Calu3 (cell line): ENCODE data around the gene BPI. TPM values are rescaled to one million over a fixed set of nuclear protein-coding genes. Genes with fewer than 3 reads are reported as not detected.

ENCODE experiments used
- BruUV-seq: library from RNA; stranded (reverse); fragments of 400-500 nt; replicated peaks from 2 replicates; lab custom pipeline; 2021; lab: Mats Ljungman, UMichigan
- CTCF ChIA-PET: fragments of 300-600 bp; sonication (Branson Sonifier 250); formaldehyde crosslinking; loops from one replicate; lab custom pipeline; 2022; ENCODE audit warnings: antibody characterized with exemption; lab: Charles Lee
- DNase-seq: peaks from one replicate; pipeline ENCODE4 v3.0.0; 2022
- H3K27ac Mint-ChIP-seq: one replicate; pipeline ENCODE4 v1.8.0; 2022; ENCODE audit warnings: mixed read lengths; ENCODE audit not compliant: unreplicated experiment
- H3K27me3 Mint-ChIP-seq: one replicate; pipeline ENCODE4 v1.8.0; 2022; ENCODE audit warnings: mixed read lengths; ENCODE audit not compliant: unreplicated experiment
- H3K36me3 Mint-ChIP-seq: one replicate; pipeline ENCODE4 v1.8.0; 2022; ENCODE audit warnings: mild to moderate bottlenecking, moderate library complexity, mixed read lengths; ENCODE audit not compliant: insufficient read depth, unreplicated experiment
- H3K4me1 Mint-ChIP-seq: one replicate; pipeline ENCODE4 v1.8.0; 2022; ENCODE audit warnings: mild to moderate bottlenecking, low read depth, mixed read lengths; ENCODE audit not compliant: unreplicated experiment
- H3K4me3 Mint-ChIP-seq: one replicate; pipeline ENCODE4 v1.8.0; 2022; ENCODE audit warnings: mild to moderate bottlenecking, low read depth, moderate library complexity, mixed read lengths; ENCODE audit not compliant: unreplicated experiment
- H3K9me3 Mint-ChIP-seq: one replicate; pipeline ENCODE4 v1.8.0; 2022; ENCODE audit warnings: low read depth, mixed read lengths; ENCODE audit not compliant: unreplicated experiment
- intact Hi-C: fragments of 100-400 bp; cut with micrococcal nuclease; formaldehyde crosslinking; loops from one replicate; pipeline ENCODE4 v1.10.0; 2022; ENCODE audit not compliant: unreplicated experiment
- total RNA-seq: library from RNA; stranded (reverse); gene quantifications from 2 replicates; pipeline ENCODE4 v1.2.3, GENCODE V29; 2022
- TF ChIP-seq, protein P1 (sequence below): fragments of 200-600 bp; IDR thresholded peaks from one replicate; pipeline ENCODE4 v1.8.0; 2022; ENCODE audit warnings: antibody characterized with exemption; ENCODE audit not compliant: unreplicated experiment

The BPI gene
- total RNA-seq, 1 experiment from 2014 or later: not detected

DNA sequence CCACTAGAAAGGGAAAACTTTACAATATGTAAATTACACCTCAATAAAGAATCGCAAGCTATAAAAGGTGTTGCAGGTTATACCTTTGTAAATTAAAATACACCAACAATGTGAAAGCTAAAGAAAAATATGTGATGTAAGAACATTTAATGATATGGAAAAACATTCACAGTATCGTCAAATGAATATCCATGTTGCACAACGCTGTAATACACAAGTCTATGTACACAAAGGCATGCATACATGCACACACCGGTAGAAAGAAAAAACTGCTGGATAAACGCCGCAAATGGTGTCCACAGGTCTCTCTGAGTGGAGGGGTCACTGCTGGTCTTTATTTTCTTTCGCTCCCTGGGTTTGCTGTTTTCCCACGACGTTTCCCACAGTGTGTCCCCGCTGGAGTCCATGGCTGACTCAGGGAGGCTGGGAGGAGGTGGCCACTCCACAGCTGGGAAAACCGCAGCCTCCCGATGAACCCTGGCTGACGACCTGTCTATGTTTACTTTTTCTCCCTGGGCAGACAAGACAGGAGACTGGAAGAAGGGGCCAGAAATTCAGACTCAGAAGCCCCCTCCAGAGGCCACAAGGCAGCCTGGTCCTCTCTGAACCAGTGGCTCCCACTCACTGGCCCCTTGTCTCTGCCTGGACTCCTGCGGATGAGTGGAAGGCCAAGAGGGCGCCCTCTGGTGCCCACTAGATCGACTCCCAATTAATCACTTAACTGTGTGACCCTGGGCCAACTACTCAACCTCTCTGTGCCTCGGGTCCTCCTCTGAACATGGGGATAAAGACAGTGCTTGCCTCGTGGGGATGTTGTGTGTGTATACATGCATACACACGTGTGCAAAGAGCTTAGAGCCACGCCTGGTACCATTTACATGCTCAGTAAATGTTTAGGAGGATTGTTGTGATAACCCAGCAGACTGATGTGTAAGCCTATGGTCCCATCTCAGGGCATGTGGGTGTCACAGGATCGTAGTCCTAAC, 12.8 kb upstream of the BPI start:
- CTCF ChIA-PET: interaction anchor here (0.6 to 1.3 kb wide), 8 partner anchors 15 to 333 kb away, joined by 3 to 9 read pairs (median 3); no protein-coding TSS in a partner anchor
- intact Hi-C loops: no loop called here
- no peak overlapping the region for H3K27ac Mint-ChIP-seq
- no peaks in the 10 kb centered on the region for H3K36me3 Mint-ChIP-seq
- peaks cover 50% of the 10 kb centered on the region for H3K4me1 Mint-ChIP-seq
- peak overlapping the region; percentile 43 for H3K4me3 Mint-ChIP-seq
- H3K9me3 Mint-ChIP-seq: no peaks in the 10 kb centered on the region
- BruUV-seq: no TSS peak
- H3K27me3 Mint-ChIP-seq: no peaks in the 10 kb centered on the region
- TF ChIP-seq, protein P1, sequence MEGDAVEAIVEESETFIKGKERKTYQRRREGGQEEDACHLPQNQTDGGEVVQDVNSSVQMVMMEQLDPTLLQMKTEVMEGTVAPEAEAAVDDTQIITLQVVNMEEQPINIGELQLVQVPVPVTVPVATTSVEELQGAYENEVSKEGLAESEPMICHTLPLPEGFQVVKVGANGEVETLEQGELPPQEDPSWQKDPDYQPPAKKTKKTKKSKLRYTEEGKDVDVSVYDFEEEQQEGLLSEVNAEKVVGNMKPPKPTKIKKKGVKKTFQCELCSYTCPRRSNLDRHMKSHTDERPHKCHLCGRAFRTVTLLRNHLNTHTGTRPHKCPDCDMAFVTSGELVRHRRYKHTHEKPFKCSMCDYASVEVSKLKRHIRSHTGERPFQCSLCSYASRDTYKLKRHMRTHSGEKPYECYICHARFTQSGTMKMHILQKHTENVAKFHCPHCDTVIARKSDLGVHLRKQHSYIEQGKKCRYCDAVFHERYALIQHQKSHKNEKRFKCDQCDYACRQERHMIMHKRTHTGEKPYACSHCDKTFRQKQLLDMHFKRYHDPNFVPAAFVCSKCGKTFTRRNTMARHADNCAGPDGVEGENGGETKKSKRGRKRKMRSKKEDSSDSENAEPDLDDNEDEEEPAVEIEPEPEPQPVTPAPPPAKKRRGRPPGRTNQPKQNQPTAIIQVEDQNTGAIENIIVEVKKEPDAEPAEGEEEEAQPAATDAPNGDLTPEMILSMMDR: peak; percentile 57
- peak; percentile 59 for DNase-seq

DNA sequence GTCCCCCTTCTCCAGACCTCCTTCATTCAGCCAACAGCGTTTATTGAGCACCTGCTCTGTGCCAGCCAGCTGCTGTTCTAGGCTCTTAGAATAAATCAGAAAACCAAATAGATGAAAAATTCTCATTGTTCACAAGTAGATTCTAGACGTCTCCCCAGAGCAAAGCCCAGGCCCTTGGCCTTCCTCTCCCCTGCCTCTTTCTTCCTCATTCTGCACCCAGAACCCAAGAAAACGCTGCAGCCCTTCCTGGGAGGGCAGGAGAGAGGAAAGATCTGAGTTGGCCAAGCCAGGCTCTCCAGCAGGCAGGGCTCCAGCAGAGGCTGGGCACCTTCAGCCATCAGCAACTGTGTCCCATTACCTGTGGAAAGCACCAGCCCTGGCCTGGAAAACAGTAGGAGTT, 12.0 kb upstream of the BPI start:
- DNase-seq: no peak
- H3K4me3 Mint-ChIP-seq: no peak overlapping the region
- no TSS peak for BruUV-seq
- TF ChIP-seq, protein P1: peak; percentile 8
- H3K36me3 Mint-ChIP-seq: no peaks in the 10 kb centered on the region
- H3K27me3 Mint-ChIP-seq: no peaks in the 10 kb centered on the region
- CTCF ChIA-PET: interaction anchor here (0.7 kb wide), 1 partner anchor 106 kb away, joined by 3 read pairs; no protein-coding TSS in a partner anchor
- H3K27ac Mint-ChIP-seq: no peak overlapping the region
- no peaks in the 10 kb centered on the region for H3K9me3 Mint-ChIP-seq
- intact Hi-C loops: no loop called here
- H3K4me1 Mint-ChIP-seq: peaks cover 41% of the 10 kb centered on the region

DNA sequence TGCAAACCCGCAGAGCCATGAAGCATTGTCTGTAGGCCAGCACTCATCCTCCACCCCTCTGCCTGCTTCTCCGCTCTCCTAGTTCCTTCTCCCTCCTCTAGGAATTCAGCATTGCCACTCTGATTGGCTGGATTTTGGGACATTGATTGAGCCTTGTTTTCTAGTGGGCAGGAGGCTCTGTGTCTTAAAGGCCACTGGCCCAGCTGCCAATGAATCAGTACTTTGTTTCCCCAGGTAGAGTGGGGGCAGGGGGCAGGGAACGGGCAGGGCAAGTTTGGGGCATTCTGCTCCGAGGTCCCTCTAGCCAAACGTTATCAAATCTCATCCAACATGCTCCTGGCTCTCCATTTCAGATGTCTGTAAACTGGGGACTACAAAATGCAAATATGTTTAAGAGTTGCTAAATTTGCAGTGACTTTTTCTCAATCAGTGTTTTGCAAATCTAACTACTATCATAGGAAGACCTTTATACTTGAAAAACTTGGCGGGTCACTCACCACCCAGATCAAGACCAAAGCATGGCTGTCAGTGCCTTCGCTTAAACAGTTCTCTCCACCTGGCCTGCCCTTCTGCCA, 10.4 kb upstream of the BPI start:
- no peaks in the 10 kb centered on the region for H3K27me3 Mint-ChIP-seq
- TF ChIP-seq, protein P1: no peak
- no peak overlapping the region for H3K4me3 Mint-ChIP-seq
- peak; percentile 68 for DNase-seq
- no TSS peak for BruUV-seq
- H3K4me1 Mint-ChIP-seq: peaks cover 30% of the 10 kb centered on the region
- H3K36me3 Mint-ChIP-seq: no peaks in the 10 kb centered on the region
- CTCF ChIA-PET: no interaction called here
- no peaks in the 10 kb centered on the region for H3K9me3 Mint-ChIP-seq
- H3K27ac Mint-ChIP-seq: no peak overlapping the region
- intact Hi-C loops: no loop called here

DNA sequence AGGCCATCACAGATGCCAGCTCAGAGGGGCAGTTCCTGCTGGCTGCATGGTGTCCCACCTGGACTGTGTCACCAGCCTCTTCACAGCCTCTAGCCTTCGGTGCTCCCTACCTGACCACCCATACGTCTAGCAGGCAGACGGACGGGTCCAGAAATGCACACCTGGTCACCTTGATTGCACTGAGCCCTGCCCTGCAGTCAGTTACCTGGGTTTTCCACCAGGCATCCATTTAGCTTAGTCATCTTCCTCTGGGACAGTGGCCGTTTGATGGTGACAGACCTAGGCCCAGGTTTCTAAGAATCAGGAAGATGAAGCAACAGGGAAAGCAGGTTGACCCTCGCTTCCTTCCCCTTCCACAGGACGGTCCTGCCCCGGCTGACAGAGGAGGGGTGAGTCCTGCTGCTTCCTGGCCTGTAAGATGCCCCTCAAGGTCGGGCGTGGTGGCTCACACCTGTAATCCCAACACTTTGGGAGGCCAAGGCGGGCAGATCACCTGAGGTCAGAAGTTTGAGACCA, 9.8 kb upstream of the BPI start:
- Mint-ChIP-seq H3K27me3 (no peaks in the 10 kb centered on the region), H3K4me1 (peaks cover 30% of the 10 kb centered on the region), H3K4me3 (no peak overlapping the region), H3K9me3 (no peaks in the 10 kb centered on the region), H3K36me3 (no peaks in the 10 kb centered on the region), H3K27ac (no peak overlapping the region)
- BruUV-seq: no TSS peak
- no peak for DNase-seq
- CTCF ChIA-PET: no interaction called here
- TF ChIP-seq, protein P1: no peak
- intact Hi-C loops: no loop called here
